ENCODE measurements around the gene KCNC2.
"Not testable (repeated sequence)": the region's sequence is repeated elsewhere in the genome, so short reads cannot be mapped to it uniquely, and the experiment has no call there.

KCNC2 gene

GRCh38 chr12:75190846-75191245 lies 18.8 kb downstream of the KCNC2 start:
- TF ChIP-seq CTCF (IDR thresholded peaks at IDR 0.05; ENCODE audit: low read depth, low read length, poor library complexity, severe bottlenecking) (no peak), EZH2phosphoT487 (IDR thresholded peaks at IDR 0.05; ENCODE audit: borderline replicate concordance, low read length) (no peak)
- no peaks in the 10 kb centered on the region for H3K9me2 ChIP-seq (replicated peaks; ENCODE audit: control insufficient read depth, low read length)
- H3K27ac ChIP-seq (ENCODE audit: low read depth, low read length) = no peak overlapping the region
- H3K4me1 ChIP-seq (ENCODE audit: control insufficient read depth, low read length) = no peaks in the 10 kb centered on the region
- H3K36me3 ChIP-seq (ENCODE audit: control insufficient read depth, low read length) = no peaks in the 10 kb centered on the region
- no peaks in the 10 kb centered on the region for H3K79me2 ChIP-seq (ENCODE audit: control insufficient read depth, low read length)
- H3K9me3 ChIP-seq (ENCODE audit: control insufficient read depth, insufficient read depth, low read length) = no peaks in the 10 kb centered on the region
- no peak overlapping the region for H3K4me2 ChIP-seq (ENCODE audit: low read length)
- H4K20me1 ChIP-seq (ENCODE audit: control insufficient read depth, insufficient read depth, low read depth, low read length) = no peaks in the 10 kb centered on the region
- no peaks in the 10 kb centered on the region for H3F3A ChIP-seq (ENCODE audit: control insufficient read depth, insufficient read depth)
- no peaks in the 10 kb centered on the region for H3K27me3 ChIP-seq (ENCODE audit: control insufficient read depth, low read length)
- no peak overlapping the region for H3K4me3 ChIP-seq (ENCODE audit: low read length)

GRCh38 chr12:75185881-75186280 lies 23.8 kb downstream of the KCNC2 start:
- H3K9me2 ChIP-seq (replicated peaks; ENCODE audit: control insufficient read depth, low read length); H3K27me3 ChIP-seq (ENCODE audit: control insufficient read depth, low read length); H3F3A ChIP-seq (ENCODE audit: control insufficient read depth, insufficient read depth); H3K36me3 ChIP-seq (ENCODE audit: control insufficient read depth, low read length); H3K9me3 ChIP-seq (ENCODE audit: control insufficient read depth, insufficient read depth, low read length); H3K4me2 ChIP-seq (ENCODE audit: low read length); H3K4me3 ChIP-seq (ENCODE audit: low read length); H3K27ac ChIP-seq (ENCODE audit: low read depth, low read length); H3K4me1 ChIP-seq (ENCODE audit: control insufficient read depth, low read length); H3K79me2 ChIP-seq (ENCODE audit: control insufficient read depth, low read length); H4K20me1 ChIP-seq (ENCODE audit: control insufficient read depth, insufficient read depth, low read depth, low read length): not testable (repeated sequence)

GRCh38 chr12:75184516-75184915 lies 25.1 kb downstream of the KCNC2 start:
- no peaks in the 10 kb centered on the region for H3K27me3 ChIP-seq (ENCODE audit: control insufficient read depth, low read length)
- no peaks in the 10 kb centered on the region for H3K79me2 ChIP-seq (ENCODE audit: control insufficient read depth, low read length)
- H4K20me1 ChIP-seq (ENCODE audit: control insufficient read depth, insufficient read depth, low read depth, low read length) = no peaks in the 10 kb centered on the region
- no peak overlapping the region for H3K4me3 ChIP-seq (ENCODE audit: low read length)
- H3K4me1 ChIP-seq (ENCODE audit: control insufficient read depth, low read length) = no peaks in the 10 kb centered on the region
- H3K9me3 ChIP-seq (ENCODE audit: control insufficient read depth, insufficient read depth, low read length) = no peaks in the 10 kb centered on the region
- no peaks in the 10 kb centered on the region for H3F3A ChIP-seq (ENCODE audit: control insufficient read depth, insufficient read depth)
- H3K9me2 ChIP-seq (replicated peaks; ENCODE audit: control insufficient read depth, low read length) = no peaks in the 10 kb centered on the region
- TF ChIP-seq EZH2phosphoT487 (IDR thresholded peaks at IDR 0.05; ENCODE audit: borderline replicate concordance, low read length) = no peak
- TF ChIP-seq CTCF (IDR thresholded peaks at IDR 0.05; ENCODE audit: low read depth, low read length, poor library complexity, severe bottlenecking) = no peak
- H3K4me2 ChIP-seq (ENCODE audit: low read length) = no peak overlapping the region
- H3K27ac ChIP-seq (ENCODE audit: low read depth, low read length) = no peak overlapping the region
- H3K36me3 ChIP-seq (ENCODE audit: control insufficient read depth, low read length) = no peaks in the 10 kb centered on the region

- Histone ChIP-seq H3F3A (ENCODE audit: control insufficient read depth, insufficient read depth) (no peaks in the 10 kb centered on the region), H3K4me1 (ENCODE audit: control insufficient read depth, low read length) (no peaks in the 10 kb centered on the region), H3K27ac (ENCODE audit: low read depth, low read length) (no peak overlapping the region), H4K20me1 (ENCODE audit: control insufficient read depth, insufficient read depth, low read depth, low read length) (no peaks in the 10 kb centered on the region), H3K4me2 (ENCODE audit: low read length) (no peak overlapping the region), H3K9me3 (ENCODE audit: control insufficient read depth, insufficient read depth, low read length) (no peaks in the 10 kb centered on the region), H3K9me2 (replicated peaks; ENCODE audit: control insufficient read depth, low read length) (no peaks in the 10 kb centered on the region), H3K79me2 (ENCODE audit: control insufficient read depth, low read length) (no peaks in the 10 kb centered on the region), H3K4me3 (ENCODE audit: low read length) (no peak overlapping the region), H3K27me3 (ENCODE audit: control insufficient read depth, low read length) (no peaks in the 10 kb centered on the region), H3K36me3 (ENCODE audit: control insufficient read depth, low read length) (no peaks in the 10 kb centered on the region)
- TF ChIP-seq EZH2phosphoT487 (IDR thresholded peaks at IDR 0.05; ENCODE audit: borderline replicate concordance, low read length) = no peak
- no peak for TF ChIP-seq CTCF (IDR thresholded peaks at IDR 0.05; ENCODE audit: low read depth, low read length, poor library complexity, severe bottlenecking)
Observed at GRCh38 chr12:75183967-75184366, 25.7 kb downstream of the KCNC2 start.
